HG02973 (cell line): ENCODE results near the gene ZC3H12D.
"Not testable (repeated sequence)": the region's sequence is repeated elsewhere in the genome, so short reads cannot be mapped to it uniquely, and the experiment has no call there.

Experiments
- ATAC-seq: cut with Tn5 transposase; IDR thresholded peaks from one replicate; pipeline ENCODE4 v1.9.1; 2021; ENCODE audit warnings: moderate library complexity; ENCODE audit not compliant: unreplicated experiment

Gene ZC3H12D

DNA sequence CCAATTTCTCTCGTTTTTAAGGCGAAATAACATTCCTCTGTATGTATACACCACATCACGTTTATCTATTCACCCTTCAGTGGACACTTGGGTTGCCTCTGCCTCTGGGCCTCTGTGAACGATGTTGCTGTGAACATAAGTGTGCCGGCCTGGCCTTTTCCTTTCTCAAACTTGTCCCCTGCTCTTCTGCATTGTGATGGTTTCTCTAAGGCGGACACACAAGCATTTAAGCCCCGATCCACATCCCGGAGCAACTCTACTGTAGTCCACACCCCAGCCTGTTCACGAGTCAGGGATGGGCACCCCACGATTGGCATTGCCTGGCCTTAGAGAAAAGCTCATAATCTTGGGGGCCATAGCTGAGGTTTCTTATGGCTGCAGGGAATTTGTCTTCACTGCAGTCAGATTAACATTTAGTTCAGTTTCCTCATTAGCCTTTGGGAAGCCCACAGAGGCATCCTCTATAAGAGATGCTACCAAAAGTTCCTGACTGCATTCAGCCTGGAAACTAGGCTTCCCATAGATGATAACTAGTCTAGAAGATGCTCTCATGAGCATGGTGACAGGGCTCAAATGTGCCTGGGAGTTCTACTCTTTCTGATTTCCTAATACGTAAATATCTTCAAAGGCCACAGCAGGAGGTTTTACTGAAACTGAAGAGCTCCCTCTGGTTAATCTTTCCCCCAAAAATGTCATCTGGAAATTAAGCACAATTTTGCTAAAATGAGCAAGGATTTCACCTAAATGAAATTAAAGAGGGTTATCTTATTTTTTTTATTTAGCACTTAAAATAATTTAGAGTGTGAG lies 762 bp downstream of the ZC3H12D start:
- no peak for ATAC-seq

DNA sequence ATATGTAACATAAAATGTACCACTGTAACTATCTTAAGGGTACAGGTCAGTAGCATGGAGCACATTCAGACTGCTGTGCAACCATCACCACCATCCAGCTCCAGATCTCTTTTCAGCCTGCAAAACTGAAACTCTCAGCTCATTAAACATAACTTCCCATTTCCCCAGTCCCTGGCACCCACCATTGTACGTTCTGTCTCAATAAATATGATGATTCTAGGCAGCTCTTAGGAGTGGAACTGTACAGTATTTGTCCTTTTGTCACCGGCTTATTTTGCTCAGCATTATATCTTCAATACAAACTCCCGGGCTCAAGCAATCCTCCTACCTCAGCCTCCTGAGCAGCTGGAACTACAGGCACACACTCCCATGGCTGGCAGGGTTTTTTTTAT lies 1.5 kb downstream of the ZC3H12D start:
- no peak for ATAC-seq

DNA sequence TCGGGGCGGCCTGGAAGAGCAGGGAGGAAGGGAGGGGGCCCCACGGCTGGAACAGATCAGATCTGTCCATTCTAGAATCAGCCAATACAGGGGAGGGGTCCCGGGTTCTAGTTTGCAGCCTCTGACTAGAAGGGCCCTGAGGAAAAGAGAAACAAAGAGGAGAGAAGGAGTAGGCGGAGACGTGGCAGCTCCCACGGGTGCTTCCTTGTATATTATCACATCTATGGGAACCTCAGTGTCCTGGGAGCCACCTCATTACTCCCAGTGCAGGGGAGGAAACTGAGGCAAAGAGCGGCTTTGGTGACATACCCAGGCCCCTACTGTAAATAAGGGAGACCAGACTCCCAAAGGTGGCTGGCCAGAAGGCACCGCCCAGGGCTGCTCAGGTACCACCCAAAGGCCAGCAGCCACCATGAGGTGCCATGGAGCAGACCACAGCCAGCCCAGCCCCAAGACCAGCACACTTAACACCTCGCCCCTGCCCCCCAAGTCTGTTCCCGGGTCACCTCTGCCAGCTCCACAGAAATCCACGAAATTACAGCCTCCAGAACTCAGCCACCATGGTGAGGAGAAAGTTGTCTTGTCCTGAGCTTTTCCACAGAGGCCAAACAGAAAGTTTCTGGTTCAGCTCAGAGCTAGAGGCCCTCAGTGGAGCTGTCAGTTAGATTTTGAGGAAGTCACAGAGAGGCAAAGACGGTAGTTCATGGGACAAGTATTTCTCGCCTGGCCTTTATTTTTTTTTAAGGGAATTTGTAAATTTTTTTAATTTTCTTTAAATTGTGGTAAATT lies 2.1 kb downstream of the ZC3H12D start:
- ATAC-seq = no peak

DNA sequence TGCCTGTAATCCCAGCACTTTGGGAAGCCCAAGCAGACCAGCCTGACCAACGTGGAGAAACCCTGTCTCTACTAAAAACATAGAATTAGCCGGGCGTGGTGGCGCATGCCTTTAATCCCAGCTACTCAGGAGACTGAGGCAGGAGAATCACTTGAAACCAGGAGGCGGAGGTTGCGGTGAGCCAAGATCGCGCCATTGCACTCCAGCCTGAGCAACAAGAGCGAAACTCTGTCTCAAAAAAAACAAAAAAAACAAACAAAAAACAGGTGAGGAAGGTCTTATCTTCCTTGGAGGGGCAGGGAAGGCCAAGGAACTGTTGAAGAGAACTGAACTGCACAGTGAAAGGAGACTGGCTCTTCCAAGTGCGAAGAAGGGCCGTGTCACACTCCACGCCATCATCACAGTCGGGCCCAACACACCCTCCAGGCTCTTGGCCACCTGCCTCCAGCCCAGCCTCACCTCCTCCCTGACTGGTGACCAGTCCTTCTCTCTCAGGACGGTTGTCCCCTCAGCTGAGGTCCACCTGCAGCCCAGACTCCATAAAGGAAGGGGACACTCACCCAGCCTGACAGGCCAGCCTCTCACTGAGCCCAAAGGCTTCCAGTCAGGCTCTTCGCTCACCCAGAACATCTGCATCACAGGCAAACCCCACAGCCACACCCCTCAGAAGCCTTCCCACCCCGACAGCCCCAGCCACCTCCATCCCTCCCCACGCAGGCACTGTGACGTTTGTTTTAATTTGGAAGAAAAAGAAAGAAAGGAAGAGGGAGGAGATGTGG lies 4.1 kb downstream of the ZC3H12D start:
- peak; percentile 23 for ATAC-seq

DNA sequence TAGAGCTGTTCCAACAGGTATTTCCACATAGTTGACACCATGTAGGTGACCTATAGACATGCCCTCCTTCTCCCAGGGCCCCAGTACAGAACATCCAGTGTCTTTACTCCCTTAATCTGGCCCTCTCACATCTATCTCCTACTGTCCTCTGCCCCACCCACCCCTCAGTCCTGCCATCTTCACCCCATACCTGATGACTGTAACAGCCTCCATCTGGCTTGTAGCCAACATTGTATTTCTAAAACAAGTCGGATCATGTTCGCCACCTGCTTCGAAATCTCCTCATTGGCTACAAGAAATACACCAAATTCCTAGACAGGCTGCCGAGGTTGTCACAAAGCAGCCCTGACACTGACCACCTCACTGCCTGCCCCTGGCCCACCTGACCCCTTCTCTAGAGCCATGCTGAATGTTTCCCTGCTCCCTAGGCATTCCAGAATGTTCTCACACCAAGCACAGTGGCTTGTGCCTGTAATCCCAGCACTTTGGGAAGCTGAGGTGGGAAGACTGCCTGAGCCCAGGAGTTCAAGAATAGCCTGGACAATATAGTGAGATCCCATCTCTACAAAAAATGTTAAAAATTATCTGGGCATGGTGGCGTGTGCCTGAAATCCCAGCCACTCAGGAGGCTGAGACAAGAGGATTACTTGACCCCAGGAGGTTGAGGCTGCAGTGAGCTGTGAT lies 6.0 kb downstream of the ZC3H12D start:
- no peak for ATAC-seq

DNA sequence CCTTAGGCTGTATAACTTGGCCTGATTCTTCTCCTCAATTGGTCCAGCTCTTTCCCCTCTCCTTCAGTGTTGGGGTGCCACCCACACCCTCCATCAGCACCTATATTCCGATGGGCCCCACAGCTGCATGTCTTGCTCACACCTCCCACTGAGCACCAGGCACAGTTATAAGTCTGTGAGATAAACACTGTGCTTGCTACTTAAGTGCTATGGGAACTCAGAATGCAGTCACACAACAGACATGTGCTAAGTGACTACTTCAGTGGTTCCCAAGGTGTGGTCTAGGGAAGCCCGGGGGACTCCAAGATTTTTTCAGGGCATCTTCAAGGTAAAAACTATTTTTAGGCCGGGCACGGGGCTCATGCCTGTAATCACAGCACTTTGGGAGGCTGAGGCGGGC lies 7.3 kb downstream of the ZC3H12D start:
- no peak for ATAC-seq

DNA sequence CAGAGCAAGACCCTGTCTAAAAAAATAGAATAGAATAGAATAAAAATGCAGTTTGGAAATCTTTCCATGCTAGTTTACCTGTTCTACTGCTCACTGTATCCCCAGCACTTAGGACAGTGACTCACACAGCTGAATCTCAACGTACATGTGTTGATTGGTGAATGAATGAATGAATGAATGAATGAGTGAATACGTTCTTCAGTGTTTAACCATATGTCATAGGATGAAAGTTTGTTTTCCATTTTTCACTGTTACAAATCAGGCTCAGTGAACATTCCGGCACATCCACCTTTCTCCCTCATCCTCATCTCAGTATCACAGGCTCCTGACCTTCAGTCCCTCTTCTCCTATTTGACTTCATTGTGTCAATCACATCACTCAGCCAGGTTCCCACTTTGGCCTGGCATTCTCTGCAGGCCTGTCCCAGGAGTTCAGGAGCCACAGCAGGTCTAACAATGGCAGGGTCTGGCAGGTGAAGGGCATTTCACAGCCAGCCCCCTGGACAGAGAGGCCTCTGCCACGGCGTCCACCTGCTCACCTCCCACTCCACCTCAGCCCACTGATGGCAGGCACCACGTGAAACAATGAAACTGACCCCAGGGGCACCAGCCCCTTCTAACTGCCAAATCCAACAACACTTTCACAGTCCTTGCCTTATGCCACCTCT lies 7.9 kb downstream of the ZC3H12D start:
- no peak for ATAC-seq

DNA sequence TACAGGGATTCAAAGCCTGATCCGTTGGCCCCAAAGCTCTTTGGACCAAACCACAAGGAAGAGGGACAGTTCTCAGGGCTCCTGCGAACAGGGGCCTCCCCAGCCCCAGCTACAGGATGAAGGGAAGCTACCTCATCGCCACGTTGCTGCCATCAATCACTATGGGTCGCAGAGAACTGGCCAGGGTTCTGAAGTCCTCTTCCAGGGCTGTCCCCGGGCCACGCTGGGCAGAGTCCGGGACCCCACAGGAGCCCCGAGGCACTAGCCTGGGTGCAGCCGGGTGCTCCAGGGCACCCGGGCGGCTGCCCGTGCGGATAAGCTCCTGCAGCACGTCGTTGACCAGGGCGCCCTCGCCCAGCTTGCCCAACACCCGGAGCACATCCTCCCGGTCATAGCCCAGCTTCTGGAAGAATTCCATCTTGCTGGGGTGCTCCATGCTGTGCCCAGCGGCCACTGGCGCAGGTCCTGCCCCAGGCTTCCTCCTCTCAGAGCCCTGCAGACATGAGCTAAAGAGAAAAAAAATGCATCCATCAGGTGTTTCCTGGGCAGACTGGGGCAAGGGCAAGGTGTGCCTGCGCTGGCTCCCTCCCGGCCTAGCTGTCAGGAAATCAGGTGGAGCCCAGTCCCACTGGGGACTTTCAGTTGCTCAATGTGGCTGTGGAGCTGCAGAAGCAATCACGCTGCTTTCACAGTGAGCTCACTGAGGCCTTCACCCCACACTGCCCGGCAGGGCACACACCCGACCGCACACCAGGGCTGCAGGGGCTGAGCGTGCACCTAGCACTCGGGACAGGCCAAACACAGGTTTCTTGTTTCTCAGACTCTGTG lies 10.5 kb downstream of the ZC3H12D start:
- no peak for ATAC-seq

DNA sequence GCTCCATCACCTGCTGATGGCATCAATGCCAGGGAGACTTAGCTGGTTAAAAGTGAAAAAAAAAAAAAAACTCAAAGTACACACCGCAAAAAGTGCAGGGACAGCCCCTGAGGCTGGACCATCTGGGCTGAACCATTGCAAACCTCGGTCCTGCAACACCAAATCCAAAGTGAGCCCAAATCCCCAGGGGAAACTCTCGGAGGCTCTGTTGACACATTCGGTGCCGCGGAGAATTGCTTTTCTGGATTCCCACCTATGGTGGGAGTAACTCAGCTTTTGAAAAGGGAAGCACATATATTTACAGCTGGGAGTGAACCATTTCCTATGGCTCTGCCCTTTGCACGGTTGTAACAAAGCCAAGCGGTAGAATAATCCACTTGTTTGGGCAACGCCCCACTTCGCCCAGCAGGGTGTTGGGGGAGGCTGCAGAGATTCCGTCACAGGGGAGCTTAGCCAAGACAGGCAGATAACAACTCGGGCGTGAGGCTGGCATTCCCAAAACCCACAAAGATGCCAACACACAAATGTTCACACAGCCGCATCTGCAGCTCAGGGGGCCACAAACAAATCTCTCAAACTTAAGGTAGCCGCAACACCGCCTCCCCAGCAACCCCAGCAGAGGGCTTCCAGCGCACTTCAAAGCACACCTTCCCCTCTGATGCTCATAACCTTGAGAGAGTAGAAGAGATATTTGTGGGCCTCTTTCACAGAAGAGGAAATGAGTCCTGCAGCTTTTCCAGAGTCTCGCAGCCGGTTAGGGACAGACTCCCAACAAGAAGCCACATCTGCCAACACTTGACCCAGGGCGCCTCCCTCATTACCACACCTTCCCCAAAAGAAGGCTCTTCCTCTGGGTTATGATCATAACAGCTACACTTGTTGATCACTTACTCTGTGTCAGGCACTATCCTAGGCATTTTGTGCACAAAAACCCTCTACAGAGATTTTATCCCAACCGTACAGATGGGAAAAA lies 11.4 kb downstream of the ZC3H12D start:
- ATAC-seq = no peak

DNA sequence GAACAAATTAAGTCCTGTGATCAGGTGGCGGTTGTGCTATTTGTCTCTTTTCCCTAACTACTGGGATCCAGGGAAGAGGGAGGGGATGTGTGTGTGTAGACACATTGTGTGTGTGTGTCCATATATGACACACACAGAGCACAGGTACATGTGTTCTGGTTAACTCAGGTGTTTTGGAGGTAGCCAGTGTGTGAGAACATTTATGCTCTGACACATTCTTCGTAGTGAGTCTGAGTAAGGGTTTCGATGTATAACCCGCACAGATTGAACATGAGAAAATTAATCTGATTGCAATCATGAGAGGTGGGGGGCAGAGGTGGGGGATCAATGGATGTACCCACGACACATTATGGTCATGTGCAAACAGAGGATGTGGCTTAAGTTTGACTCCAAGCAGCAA lies 12.6 kb downstream of the ZC3H12D start:
- ATAC-seq = no peak

DNA sequence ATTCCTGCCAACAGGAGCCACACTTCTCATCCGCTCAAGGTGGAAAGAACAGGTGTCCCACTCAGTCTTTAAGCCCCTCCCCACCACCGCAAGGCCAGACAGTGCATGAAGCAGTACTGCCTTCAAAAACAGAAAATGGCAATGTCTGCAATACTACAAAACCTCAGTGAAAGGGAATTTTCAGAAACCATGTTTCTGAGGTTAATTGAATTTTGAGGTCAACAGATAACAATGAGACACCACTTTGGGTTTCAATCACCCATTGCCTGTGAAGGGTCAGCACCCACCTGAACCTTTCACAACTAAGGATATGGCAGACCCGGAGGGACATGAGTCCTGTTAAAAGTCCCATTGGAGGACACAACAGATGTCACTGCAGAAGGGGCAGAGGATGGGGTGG lies 13.0 kb downstream of the ZC3H12D start:
- peak; percentile 34 for ATAC-seq

DNA sequence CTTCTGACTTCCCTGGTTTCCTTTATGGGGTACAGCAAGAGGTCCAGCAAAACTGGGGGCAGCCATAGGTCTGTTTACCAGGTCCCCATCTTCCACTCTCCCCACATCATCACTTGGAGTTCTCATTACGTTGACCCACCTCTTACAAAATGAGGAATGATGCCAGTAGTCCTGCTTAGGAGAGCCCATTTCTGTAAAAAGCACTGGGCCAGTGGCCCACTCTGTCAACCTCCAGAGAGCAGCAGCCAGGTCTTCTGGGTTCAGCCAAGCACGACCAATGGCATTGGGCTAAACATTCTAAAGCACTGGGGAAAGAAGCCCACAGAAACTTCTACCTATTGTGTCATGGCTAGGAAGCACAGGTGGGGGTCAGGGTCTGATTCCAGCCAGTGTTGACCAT lies 13.9 kb downstream of the ZC3H12D start:
- ATAC-seq = no peak

DNA sequence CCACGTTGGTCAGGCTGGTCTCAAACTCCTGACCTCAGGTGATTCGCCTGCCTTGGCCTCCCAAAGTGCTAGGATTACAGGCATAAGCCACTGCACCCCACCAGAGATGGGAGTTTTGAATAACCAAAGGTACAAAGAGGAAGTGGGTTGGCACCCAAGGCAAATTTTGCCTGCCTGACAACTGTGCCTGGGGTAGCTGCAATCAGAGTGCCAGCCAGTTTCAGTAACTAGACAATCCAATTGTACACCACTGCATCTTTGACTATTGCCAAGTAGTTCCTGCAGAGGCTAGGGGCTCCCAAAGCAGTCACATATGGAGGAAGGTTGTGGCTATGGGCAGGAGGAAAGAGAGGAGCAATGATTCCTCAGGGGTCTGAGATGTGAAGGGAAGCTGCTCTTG lies 16.6 kb downstream of the ZC3H12D start:
- no peak for ATAC-seq

DNA sequence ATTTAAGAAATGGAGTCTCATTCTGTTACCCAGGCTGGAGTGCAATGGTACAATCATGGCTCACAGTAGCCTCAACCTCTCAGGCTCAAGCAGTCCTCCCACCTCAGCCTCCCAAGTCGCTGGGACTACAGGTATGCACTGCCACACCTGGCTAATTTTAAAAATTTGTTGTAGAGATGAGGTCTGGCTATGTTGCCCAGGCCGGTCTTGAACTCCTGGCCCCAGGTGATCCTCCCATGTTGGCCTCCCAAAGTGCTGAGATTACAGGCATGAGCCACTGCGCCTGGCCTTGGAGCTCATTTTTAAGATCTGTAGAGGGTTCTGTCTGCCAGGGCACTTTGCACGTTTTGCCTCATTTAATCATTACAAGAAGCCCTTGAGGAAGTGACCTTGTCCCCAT lies 17.5 kb downstream of the ZC3H12D start:
- ATAC-seq = no peak

DNA sequence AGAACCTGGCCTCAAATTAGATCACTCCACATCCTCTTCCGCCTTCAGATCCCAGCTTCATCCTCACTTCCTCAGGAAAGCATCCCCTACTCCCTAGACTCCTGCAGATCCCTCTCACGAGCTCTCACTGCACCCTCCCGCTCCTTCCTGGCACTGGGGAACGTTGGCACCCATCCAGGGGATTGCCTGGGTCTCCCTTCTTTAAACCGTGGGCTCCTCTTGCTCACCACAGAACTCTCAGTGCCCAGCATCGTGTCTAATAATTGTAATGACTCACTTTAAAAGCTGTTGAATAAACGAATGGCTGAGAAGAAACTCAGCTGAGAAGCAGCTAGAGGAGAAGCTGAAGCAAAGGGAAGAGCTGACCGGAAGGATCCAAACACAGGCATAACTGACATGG lies 20.4 kb downstream of the ZC3H12D start:
- ATAC-seq = no peak

DNA sequence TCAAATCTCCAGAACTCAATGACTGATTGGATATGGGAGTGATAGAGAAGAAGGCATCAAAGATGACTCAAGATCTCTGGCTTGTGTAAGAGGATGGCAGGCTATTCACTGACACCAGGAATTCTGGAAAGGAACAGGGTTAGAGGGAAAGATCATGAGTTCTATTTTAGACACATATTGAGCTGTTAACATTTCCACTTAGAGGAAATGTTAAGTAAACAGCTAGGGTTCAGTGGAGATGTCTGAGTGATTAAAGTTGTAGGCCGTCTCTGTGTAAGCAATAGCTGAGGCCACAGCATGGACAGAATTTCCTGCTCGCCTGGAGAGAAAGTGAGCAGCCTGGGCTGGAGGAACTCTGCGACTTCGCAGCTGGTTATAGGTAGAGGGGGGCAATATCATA lies 21.0 kb downstream of the ZC3H12D start:
- no peak for ATAC-seq

DNA sequence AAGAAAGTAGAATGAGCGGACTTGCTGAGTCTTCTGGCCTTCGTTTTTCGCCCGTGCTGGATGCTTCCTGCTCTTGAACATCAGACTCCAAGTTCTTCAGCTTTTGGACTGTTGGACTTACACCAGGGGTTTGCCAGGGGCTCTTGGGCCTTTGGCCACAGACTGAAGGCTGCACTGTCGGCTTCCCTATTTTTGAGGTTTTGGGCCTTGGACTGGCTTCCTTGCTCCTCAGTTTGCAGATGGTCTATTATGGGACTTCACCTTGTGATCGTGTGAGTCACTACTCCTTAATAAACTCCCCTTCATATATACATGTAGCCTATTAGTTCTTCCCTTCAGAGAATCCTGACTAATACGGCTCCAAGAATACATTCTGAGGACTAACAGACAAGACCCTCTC lies 22.1 kb downstream of the ZC3H12D start:
- ATAC-seq = not testable (repeated sequence)

DNA sequence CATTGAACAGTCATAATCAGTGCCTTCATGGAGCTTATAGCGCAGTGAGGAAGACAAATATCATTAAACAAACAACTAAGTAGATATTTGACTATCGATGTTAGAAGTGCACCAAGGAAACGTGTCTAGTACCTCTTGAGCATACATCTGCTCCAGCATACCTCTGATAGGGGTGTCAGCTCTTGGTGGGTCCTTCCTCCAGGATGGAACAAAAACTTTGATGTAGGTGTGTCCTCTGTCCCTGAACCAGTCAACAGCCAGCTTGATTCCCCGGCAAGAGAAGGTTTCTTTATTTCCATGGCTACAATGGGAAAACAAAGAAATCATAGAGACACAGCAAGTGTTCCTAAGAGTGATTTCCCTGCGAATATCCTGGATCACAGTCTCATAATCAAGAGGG lies 23.1 kb downstream of the ZC3H12D start:
- no peak for ATAC-seq
